Panc1 (cell line): ENCODE results near the gene C9. TPM values are rescaled to one million over a fixed set of nuclear protein-coding genes. Genes with fewer than 3 reads are reported as not detected.

Source experiments
- ATAC-seq: fragments of 200-7000 bp; cut with Tn5 transposase; 2 replicates; pipeline ENCODE4 v1.9.1; 2020; ENCODE audit warnings: mild to moderate bottlenecking, moderate library complexity
- BruUV-seq: library from RNA; stranded (reverse); fragments of 400-500 nt; replicated peaks from 2 replicates; lab custom pipeline; 2021; lab: Mats Ljungman, UMichigan
- CTCF ChIA-PET: fragments of 300-600 bp; sonication (Branson Sonifier 250); formaldehyde crosslinking; loops from one replicate; lab custom pipeline; 2022; ENCODE audit warnings: antibody characterized with exemption; lab: Charles Lee
- POLR2A ChIA-PET: fragments of 300-600 bp; sonication (Branson Sonifier 250); formaldehyde crosslinking; loops from one replicate; lab custom pipeline; 2022; ENCODE audit warnings: antibody characterized with exemption; lab: Charles Lee
- DNase-seq: peaks from one replicate; pipeline ENCODE4 v3.0.0-alpha.2; 2010; ENCODE audit warnings: low read depth, low spot score
- H3K27ac ChIP-seq: 2 replicates; pipeline ENCODE4 v1.5.1; 2011; ENCODE audit warnings: mild to moderate bottlenecking, low read length, inconsistent platforms
- H3K27me3 ChIP-seq: fragments of 200-500 bp; sonication (Bioruptor generic); 2 replicates; pipeline ENCODE4 v1.6.0; 2014; ENCODE audit warnings: low read length, inconsistent platforms; ENCODE audit not compliant: control insufficient read depth, insufficient read depth
- H3K36me3 ChIP-seq: fragments of 200-500 bp; sonication (Bioruptor generic); 2 replicates; pipeline ENCODE4 v1.5.1; 2014; ENCODE audit warnings: inconsistent platforms, mild to moderate bottlenecking, low read length, moderate library complexity; ENCODE audit not compliant: control insufficient read depth, insufficient read depth
- H3K4me1 ChIP-seq: 2 replicates; pipeline ENCODE4 v1.5.1; 2011; ENCODE audit warnings: inconsistent platforms, mild to moderate bottlenecking, low read length, moderate library complexity; ENCODE audit not compliant: control insufficient read depth, insufficient read depth
- H3K4me3 ChIP-seq, 2 experiments: 2 replicates each; pipeline ENCODE4 v1.5.1; 2011 to 2012; ENCODE audit warnings: low read depth in 2 of 2, low read length in 2 of 2, mild to moderate bottlenecking in 2 of 2, inconsistent platforms in 1 of 2, moderate library complexity in 1 of 2
- H3K9me3 ChIP-seq: fragments of 200-500 bp; sonication (Bioruptor generic); 2 replicates; pipeline ENCODE4 v1.5.1; 2014; ENCODE audit warnings: low read depth, mild to moderate bottlenecking, inconsistent platforms, low read length, moderate library complexity; ENCODE audit not compliant: control insufficient read depth, insufficient read depth
- CTCF ChIP-seq: fragments of 450-650 bp; IDR thresholded peaks from 2 replicates; pipeline ENCODE4 v1.5.1; 2017; ENCODE audit warnings: mild to moderate bottlenecking
- POLR2AphosphoS5 ChIP-seq: IDR thresholded peaks from 2 replicates; pipeline ENCODE4 v1.6.1; 2012; ENCODE audit warnings: mild to moderate bottlenecking, low read depth, low read length, moderate library complexity
- SIN3A ChIP-seq: IDR thresholded peaks from 2 replicates; pipeline ENCODE4 v1.6.1; 2012; ENCODE audit warnings: low read depth, mild to moderate bottlenecking, low read length, moderate library complexity, borderline replicate concordance; ENCODE audit not compliant: insufficient read depth
- TCF7L2 ChIP-seq: IDR thresholded peaks from 2 replicates; pipeline ENCODE4 v1.6.1; 2011; ENCODE audit warnings: mild to moderate bottlenecking, low read depth, low read length, inconsistent platforms
- in situ Hi-C: cut with HindIII; loops from 2 replicates; pipeline ENCODE4 v1.10.0; 2016; ENCODE audit warnings: low sequenced_read_pairs, low pct_unique_long_range_greater_than_20kb
- intact Hi-C: fragments of 100-400 bp; cut with micrococcal nuclease; formaldehyde crosslinking; loops from one replicate; pipeline ENCODE4 v1.10.0; 2022; ENCODE audit not compliant: unreplicated experiment
- total RNA-seq: library from RNA; stranded (reverse); gene quantifications from one replicate; pipeline ENCODE4 v1.2.1, GENCODE V29; 2021; ENCODE audit not compliant: unreplicated experiment
- TF ChIP-seq, protein P1 (sequence below), 2 experiments: IDR thresholded peaks; 2 replicates each; pipeline ENCODE4 v1.6.1; 2011 to 2012; ENCODE audit warnings: low read depth in 2 of 2, control low read depth in 1 of 2, low read length in 1 of 2, mild to moderate bottlenecking in 1 of 2, moderate library complexity in 1 of 2; ENCODE audit not compliant: insufficient read depth in 1 of 2

The C9 gene
- total RNA-seq, 1 experiment from 2014 or later: 0.05 TPM

DNA sequence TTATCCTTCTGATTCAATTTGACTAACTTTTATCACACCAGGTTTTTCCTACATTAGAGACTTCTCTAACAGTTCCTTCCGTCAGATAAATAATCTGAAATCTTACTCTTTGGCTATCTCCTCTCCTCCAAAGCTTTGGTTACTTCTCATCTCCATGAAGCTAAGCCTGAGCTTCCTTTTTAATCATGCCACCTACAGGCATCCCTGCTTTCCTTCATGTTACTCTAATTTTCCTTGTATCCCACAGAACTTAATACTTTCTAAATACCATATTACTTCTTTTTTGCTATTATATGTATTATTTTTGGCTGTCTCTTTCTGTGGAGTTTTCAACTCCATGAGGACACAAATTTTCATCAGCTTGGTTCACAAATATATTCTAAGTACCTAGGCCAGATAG is 49.7 kb downstream of the C9 start:
- H3K36me3 ChIP-seq: no peaks in the 10 kb centered on the region
- no peaks in the 10 kb centered on the region for H3K4me1 ChIP-seq
- in situ Hi-C loops: no loop called here
- intact Hi-C loops: no loop called here
- ChIA-PET CTCF (no interaction called here), POLR2A (no interaction called here)
- no peak overlapping the region for H3K4me3 ChIP-seq
- BruUV-seq: no TSS peak
- TF ChIP-seq POLR2AphosphoS5 (no peak), SIN3A (no peak), TCF7L2 (no peak), CTCF (no peak; the same call in 1 of the 2 replicates)
- TF ChIP-seq, protein P1, sequence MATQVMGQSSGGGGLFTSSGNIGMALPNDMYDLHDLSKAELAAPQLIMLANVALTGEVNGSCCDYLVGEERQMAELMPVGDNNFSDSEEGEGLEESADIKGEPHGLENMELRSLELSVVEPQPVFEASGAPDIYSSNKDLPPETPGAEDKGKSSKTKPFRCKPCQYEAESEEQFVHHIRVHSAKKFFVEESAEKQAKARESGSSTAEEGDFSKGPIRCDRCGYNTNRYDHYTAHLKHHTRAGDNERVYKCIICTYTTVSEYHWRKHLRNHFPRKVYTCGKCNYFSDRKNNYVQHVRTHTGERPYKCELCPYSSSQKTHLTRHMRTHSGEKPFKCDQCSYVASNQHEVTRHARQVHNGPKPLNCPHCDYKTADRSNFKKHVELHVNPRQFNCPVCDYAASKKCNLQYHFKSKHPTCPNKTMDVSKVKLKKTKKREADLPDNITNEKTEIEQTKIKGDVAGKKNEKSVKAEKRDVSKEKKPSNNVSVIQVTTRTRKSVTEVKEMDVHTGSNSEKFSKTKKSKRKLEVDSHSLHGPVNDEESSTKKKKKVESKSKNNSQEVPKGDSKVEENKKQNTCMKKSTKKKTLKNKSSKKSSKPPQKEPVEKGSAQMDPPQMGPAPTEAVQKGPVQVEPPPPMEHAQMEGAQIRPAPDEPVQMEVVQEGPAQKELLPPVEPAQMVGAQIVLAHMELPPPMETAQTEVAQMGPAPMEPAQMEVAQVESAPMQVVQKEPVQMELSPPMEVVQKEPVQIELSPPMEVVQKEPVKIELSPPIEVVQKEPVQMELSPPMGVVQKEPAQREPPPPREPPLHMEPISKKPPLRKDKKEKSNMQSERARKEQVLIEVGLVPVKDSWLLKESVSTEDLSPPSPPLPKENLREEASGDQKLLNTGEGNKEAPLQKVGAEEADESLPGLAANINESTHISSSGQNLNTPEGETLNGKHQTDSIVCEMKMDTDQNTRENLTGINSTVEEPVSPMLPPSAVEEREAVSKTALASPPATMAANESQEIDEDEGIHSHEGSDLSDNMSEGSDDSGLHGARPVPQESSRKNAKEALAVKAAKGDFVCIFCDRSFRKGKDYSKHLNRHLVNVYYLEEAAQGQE (IDR thresholded peaks at IDR 0.05; ENCODE audit: insufficient read depth in 1 of 2, low read depth in 2 of 2, low read length in 1 of 2): no peak
- no peak for ATAC-seq
- no peak overlapping the region for H3K27ac ChIP-seq
- no peaks in the 10 kb centered on the region; the same call in 1 of the 2 replicates for H3K27me3 ChIP-seq
- no peaks in the 10 kb centered on the region for H3K9me3 ChIP-seq
- no peak for DNase-seq

DNA sequence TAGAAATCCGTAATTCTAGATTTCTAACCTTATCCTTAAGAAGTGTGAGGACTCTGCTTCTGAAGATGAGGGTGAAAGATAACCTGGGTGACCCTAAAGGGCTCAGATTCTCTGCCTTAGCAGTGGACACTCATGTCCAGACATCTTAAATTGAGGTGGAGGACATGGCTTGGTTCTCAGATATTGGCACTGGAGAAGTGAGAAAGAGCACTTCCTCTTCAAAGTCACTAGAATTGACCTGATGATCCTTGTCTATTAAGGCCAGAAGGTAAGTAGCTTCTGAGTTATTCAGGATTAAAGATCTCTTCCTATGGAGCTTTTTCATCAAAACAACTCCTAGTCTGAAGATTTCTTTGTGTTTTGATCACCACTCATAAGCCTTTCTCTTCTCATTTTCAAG is 54.8 kb downstream of the C9 start:
- no TSS peak for BruUV-seq
- Histone ChIP-seq H3K27ac (no peak overlapping the region), H3K4me1 (no peaks in the 10 kb centered on the region), H3K27me3 (no peaks in the 10 kb centered on the region; the same call in 1 of the 2 replicates), H3K9me3 (no peaks in the 10 kb centered on the region), H3K36me3 (no peaks in the 10 kb centered on the region), H3K4me3 (no peak overlapping the region)
- intact Hi-C loops (no loop called here), in situ Hi-C loops (no loop called here)
- no peak for DNase-seq
- ATAC-seq: no peak
- TF ChIP-seq CTCF (no peak), SIN3A (no peak), TCF7L2 (no peak)
- TF ChIP-seq, protein P1 (IDR thresholded peaks at IDR 0.05; ENCODE audit: insufficient read depth in 1 of 2, low read depth in 2 of 2, low read length in 1 of 2): no peak
- CTCF ChIA-PET: no interaction called here
- POLR2A ChIA-PET: no interaction called here
